ENCODE measurements around the gene BRPF1. TPM values are rescaled to one million over a fixed set of nuclear protein-coding genes. Genes with fewer than 3 reads are reported as not detected.

The BRPF1 gene
- total RNA-seq, 2 donors from 2014 or later = 16.4 to 21.0 TPM

GRCh38 chr3:9732740-9733115 is 1.2 kb downstream of the BRPF1 start:
- Histone ChIP-seq H3K36me3 (peaks cover 20% of the 10 kb centered on the region), H3K9me3 (no peaks in the 10 kb centered on the region), H3K4me3 (peak overlapping the region; percentile 92), H3K27me3 (replicated peaks; ENCODE audit: insufficient read depth) (no peaks in the 10 kb centered on the region), H3K4me1 (ENCODE audit: control insufficient read depth in 1 of 2, low read depth in 2 of 2) (peaks cover 15 to 31% of the 10 kb centered on the region in 2 donors), H3K27ac (no peak overlapping the region)
- ATAC-seq (ENCODE audit: insufficient number of reproducible peaks, low FRiP score, low read depth) (no peak), DNase-seq (ENCODE audit: low spot score) (no peak)
- TF ChIP-seq CTCF (IDR thresholded peaks at IDR 0.05) = no peak

GRCh38 chr3:9736831-9737230 is 5.3 kb downstream of the BRPF1 start:
- TF ChIP-seq CTCF (IDR thresholded peaks at IDR 0.05) = no peak
- ATAC-seq (ENCODE audit: insufficient number of reproducible peaks, low FRiP score, low read depth) (no peak), DNase-seq (ENCODE audit: low spot score) (no peak)
- Histone ChIP-seq H3K27me3 (replicated peaks; ENCODE audit: insufficient read depth) (no peaks in the 10 kb centered on the region), H3K27ac (no peak overlapping the region), H3K36me3 (peaks cover 59% of the 10 kb centered on the region), H3K4me3 (no peak overlapping the region), H3K4me1 (ENCODE audit: control insufficient read depth in 1 of 2, low read depth in 2 of 2) (peaks cover 15 to 26% of the 10 kb centered on the region in 2 donors), H3K9me3 (no peaks in the 10 kb centered on the region)

DNA sequence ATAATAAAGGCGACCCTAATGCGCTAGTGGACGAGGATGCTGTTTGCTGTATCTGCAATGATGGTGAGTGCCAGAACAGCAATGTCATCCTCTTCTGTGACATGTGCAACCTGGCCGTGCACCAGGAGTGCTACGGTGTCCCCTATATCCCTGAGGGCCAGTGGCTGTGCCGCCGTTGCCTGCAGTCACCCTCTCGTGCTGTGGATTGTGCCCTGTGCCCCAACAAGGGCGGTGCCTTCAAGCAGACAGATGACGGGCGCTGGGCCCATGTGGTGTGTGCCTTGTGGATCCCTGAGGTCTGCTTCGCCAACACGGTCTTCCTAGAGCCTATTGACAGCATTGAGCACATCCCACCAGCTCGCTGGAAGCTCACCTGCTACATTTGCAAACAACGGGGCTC is 7.6 kb downstream of the BRPF1 start:
- H3K27ac ChIP-seq = no peak overlapping the region
- peaks cover 82% of the 10 kb centered on the region for H3K36me3 ChIP-seq
- no peak for ATAC-seq (ENCODE audit: insufficient number of reproducible peaks, low FRiP score, low read depth)
- H3K9me3 ChIP-seq = no peaks in the 10 kb centered on the region
- H3K4me1 ChIP-seq (ENCODE audit: control insufficient read depth in 1 of 2, low read depth in 2 of 2) = peaks cover 0 to 6% of the 10 kb centered on the region in 2 donors
- H3K4me3 ChIP-seq = no peak overlapping the region
- no peak for TF ChIP-seq CTCF (IDR thresholded peaks at IDR 0.05)
- DNase-seq (ENCODE audit: low spot score) = no peak
- H3K27me3 ChIP-seq (replicated peaks; ENCODE audit: insufficient read depth) = no peaks in the 10 kb centered on the region

DNA sequence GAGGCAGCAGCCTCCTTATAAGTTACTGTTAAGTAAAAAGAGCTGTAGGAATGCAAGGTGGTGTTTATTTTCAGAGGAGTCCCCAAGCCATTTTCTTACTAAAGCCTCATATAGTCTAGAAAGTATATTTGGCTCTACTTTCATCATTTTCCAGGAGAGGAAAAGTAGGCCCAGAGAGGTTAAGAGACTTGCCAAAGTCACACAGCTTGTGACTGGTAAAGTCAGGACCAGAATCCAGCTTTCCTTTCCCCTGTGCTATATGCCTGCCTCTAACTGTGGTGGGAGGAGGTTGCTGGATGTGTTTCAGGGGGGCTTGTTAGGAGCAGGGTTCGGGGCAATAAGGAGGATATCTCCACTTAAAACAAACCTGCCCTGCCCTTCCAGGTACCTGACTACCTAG is 11.0 kb downstream of the BRPF1 start:
- Histone ChIP-seq H3K4me1 (ENCODE audit: control insufficient read depth in 1 of 2, low read depth in 2 of 2) (no peaks in the 10 kb centered on the region), H3K4me3 (no peak overlapping the region), H3K27ac (no peak overlapping the region), H3K27me3 (replicated peaks; ENCODE audit: insufficient read depth) (no peaks in the 10 kb centered on the region), H3K9me3 (no peaks in the 10 kb centered on the region), H3K36me3 (peaks cover 97% of the 10 kb centered on the region)
- ATAC-seq (ENCODE audit: insufficient number of reproducible peaks, low FRiP score, low read depth) (no peak), DNase-seq (ENCODE audit: low spot score) (no peak)
- TF ChIP-seq CTCF (IDR thresholded peaks at IDR 0.05) = no peak

GRCh38 chr3:9743548-9743947 is 12.0 kb downstream of the BRPF1 start:
- DNase-seq (ENCODE audit: low spot score) (no peak), ATAC-seq (ENCODE audit: insufficient number of reproducible peaks, low FRiP score, low read depth) (no peak)
- Histone ChIP-seq H3K4me1 (ENCODE audit: control insufficient read depth in 1 of 2, low read depth in 2 of 2) (no peaks in the 10 kb centered on the region), H3K4me3 (no peak overlapping the region), H3K9me3 (no peaks in the 10 kb centered on the region), H3K27ac (no peak overlapping the region), H3K27me3 (replicated peaks; ENCODE audit: insufficient read depth) (no peaks in the 10 kb centered on the region), H3K36me3 (peaks cover 89% of the 10 kb centered on the region)
- no peak for TF ChIP-seq CTCF (IDR thresholded peaks at IDR 0.05)

All from thoracic aorta (tissue), 2 donors.